Hematopoietic multipotent progenitor cell treated with erythropoietin and hydrocortisone succinate and interleukin-3 and kit ligand, for 8 days (in vitro differentiated cells): ENCODE data around the gene ACTL8.

Experiments
- DNase-seq: peaks from one replicate; pipeline ENCODE4 v3.0.0-alpha.2; 2015

Gene ACTL8

GRCh38 chr1:17851056-17851455 lies 95.9 kb downstream of the ACTL8 start:
- no peak for DNase-seq

DNA sequence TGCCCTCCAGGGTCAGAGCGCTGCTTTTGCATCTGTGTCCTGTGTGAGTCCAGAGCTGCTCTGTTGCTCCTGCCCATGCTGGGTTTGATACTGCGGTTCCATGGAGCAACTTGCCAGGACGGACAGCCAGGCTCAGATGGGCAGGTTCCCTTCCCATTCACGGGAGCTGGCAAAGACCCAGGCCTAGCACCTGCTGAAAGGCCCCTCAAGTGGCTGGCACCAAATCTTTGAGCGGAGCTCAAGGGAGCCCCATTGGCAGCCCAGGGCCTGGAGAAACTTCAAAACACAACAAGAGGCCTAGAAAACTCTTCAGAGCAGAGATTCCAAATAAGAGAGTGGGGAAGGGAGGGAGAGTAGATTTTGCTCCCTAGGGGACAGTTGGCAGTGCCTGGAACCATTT lies 97.2 kb downstream of the ACTL8 start:
- no peak for DNase-seq

DNA sequence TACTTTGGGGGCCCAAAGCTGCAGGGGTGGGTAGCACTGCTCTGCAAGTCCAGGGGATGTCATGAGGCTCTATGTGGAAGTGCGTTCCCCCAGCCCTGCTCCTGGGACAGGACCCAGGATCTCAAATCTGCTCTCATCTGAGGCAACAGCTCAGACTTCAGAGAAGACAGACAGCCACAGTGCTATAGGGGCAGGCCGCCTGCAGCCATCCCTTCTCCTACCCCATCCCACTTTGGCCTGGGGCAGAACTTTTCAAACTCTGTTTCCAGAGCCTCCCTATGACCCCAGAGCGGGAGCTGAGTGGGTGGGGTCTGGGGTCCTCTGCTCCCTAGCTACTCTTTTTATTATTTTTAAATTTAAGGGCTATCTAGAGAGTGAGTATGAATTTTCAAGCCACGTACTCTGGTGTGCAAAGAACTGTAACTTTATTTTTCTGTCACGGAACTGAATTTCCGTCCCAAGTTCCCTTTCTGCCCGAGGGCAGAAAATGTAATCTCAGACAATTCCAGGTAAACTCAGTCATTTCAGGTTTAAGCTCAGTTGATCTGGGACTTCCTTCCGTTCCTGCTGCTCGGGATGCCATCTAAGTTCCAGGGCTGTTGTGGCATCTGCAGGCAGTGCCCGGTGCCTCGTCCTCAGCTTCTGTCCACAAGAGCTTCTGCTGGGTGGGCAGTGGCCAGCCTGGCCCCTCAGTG lies 98.3 kb downstream of the ACTL8 start:
- no peak for DNase-seq

GRCh38 chr1:17856496-17857108 lies 101.5 kb downstream of the ACTL8 start:
- no peak for DNase-seq

- DNase-seq, result no peak
These were observed 102.0 kb downstream of the ACTL8 start for GRCh38 chr1:17857109-17857499.

- DNase-seq, result no peak
These were observed 102.9 kb downstream of the ACTL8 start for GRCh38 chr1:17857996-17858395.

DNA sequence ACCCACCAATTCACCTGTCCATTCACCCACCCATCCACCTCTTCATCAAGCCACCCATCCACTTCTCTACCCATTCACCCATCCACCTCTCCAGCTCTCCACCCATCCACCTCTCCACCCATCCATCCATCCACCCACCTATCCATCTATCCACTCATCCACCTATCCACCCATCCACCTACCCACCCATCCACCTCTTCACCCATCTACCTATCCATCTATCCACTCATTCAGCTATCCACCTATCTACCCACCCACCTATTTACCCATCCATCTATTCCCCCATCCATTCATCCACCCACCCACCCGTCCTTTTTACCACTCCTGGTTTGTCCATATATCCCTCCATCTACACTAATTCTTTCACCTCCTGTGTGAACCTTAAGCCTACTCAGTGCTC lies 105.7 kb downstream of the ACTL8 start:
- DNase-seq, result no peak

DNA sequence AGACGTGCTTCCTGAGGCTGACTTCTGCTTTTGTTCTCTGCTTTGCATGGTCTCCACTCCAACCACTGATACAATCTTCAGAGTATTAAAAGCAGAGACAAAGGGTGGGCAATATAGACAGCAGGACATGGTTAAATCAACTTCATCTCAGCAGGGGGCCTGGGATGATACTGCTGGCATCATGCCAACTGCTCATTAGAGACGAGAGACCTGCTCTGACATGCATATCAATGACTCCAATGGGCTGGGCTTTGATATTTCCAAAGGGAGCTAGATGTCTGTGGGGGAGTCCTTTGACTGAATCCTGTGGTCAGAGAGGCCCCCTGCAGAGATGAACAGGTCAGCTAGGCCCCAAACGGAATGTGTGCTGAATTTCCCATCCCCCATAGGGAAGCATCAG lies 106.6 kb downstream of the ACTL8 start:
- no peak for DNase-seq

- DNase-seq, result no peak
These were observed 107.0 kb downstream of the ACTL8 start for GRCh38 chr1:17862121-17862520.

- DNase-seq, result no peak
These were observed 111.0 kb downstream of the ACTL8 start for GRCh38 chr1:17865912-17866739.

GRCh38 chr1:17866740-17867029 lies 111.6 kb downstream of the ACTL8 start:
- no peak for DNase-seq

DNA sequence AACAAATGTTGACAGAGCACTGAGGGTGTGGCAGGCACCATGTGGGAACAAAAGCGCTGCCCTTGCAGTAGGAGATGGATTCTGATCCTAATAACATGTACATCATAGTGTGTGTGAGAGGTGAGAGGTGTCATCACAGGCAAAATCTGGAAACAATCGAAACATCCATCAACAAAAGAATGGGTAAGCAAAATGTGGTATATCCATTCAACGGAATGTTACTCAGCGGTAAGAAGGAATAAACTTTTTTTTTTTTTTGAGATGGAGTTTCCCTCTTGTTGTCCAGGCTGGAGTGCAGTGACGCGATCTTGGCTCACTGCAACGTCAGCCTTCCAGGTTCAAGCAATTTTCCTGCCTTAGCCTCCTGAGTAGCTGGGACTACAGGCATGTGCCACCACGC lies 112.3 kb downstream of the ACTL8 start:
- DNase-seq, result no peak

GRCh38 chr1:17869815-17870214 lies 114.7 kb downstream of the ACTL8 start:
- no peak for DNase-seq

GRCh38 chr1:17870679-17871078 lies 115.5 kb downstream of the ACTL8 start:
- DNase-seq, result no peak

- DNase-seq, result no peak
These were observed 118.0 kb downstream of the ACTL8 start for GRCh38 chr1:17873007-17873675.

DNA sequence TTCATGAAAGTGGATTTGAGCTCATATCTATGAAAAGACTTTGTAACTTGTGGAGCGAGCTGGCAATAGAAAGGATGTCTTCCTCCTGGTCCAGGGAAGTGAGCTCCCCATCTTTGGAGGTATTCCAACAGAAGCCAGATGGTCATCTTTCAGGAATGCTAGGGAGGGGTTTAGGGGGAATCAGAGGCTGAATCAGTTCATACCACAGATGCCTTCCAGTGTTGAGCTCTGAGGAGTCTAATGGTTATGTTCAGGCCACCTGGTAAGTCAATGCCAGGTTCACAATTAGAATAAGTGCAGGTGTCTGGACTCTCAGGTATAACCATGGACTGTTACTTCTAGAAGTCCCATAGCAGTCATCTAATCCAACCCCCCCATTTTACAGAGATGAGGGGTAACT lies 119.1 kb downstream of the ACTL8 start:
- no peak for DNase-seq

DNA sequence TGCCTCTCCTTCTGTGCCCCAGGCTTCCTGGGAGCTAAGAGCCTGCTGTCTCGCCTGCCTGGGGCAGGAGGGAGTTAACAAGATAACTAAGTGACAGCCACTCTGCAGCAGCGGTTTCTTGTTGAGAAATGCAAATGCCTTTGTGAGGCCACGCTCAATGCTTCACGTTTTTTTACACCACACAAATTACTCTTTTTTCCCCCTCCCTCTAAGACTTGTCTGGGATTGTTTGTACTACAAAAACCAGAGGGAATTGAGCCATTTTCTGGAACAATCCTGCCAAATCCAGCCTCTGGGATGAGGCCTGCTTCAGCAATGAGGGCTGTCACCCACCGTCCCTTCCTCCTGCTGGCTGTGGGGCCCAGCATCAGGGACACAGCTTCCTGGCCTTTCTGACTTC lies 119.6 kb downstream of the ACTL8 start:
- DNase-seq, result no peak

- no peak for DNase-seq
These were observed 120.2 kb downstream of the ACTL8 start for GRCh38 chr1:17875171-17875881.

DNA sequence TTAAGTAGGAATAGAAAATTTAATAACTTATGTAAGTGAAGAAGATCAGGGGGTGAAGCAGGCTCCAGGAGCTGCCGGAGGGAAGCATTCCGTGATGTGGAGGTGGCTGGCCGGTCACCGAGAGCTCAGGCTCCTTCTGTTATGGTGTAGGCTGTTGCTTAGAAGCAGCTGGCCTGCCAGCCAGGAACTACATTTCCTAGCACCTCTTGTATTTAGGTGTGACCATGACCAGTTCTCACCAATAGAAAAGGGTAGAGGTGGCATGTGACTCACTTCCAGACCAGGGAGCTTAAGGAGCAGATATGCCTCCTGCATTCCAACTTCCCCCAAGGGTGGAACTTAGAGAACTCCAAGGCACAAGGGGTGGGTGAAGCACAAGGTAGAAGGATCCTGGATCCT lies 120.7 kb downstream of the ACTL8 start:
- DNase-seq, result no peak
